ENCODE results near the gene AMACR. TPM values are rescaled to one million over a fixed set of nuclear protein-coding genes. Genes with fewer than 3 reads are reported as not detected.

Gene AMACR
- total and polyA plus RNA-seq, 2 donors (not counting 3 experiments of a cell fraction or from before 2014, with no cell fraction given), result 6.7 to 8.7 TPM

GRCh38 chr5:34057118-34057517, 49.3 kb upstream of the AMACR start:
- BruUV-seq (replicated peaks), result no TSS peak
- H3K4me2 ChIP-seq (ENCODE audit: insufficient read depth, low read length), result no peak overlapping the region
- no peaks in the 10 kb centered on the region for H3K4me1 ChIP-seq (ENCODE audit: control insufficient read depth, extremely low read depth, insufficient read depth, low read length)
- TF ChIP-seq MYC (IDR thresholded peaks at IDR 0.05; ENCODE audit: low read depth, low read length) (no peak), POLR2A (IDR thresholded peaks at IDR 0.05; ENCODE audit: low read depth, low read length) (no peak), CTCF (IDR thresholded peaks at IDR 0.05; ENCODE audit: extremely low read depth in 1 of 2, insufficient read depth in 1 of 2, low read depth in 1 of 2, low read length in 2 of 2) (no peak), JUN (IDR thresholded peaks at IDR 0.05; ENCODE audit: borderline replicate concordance, insufficient read depth, insufficient read length, low read depth) (no peak), MAX (IDR thresholded peaks at IDR 0.05; ENCODE audit: insufficient read depth, insufficient read length) (no peak), EZH2 (IDR thresholded peaks at IDR 0.05; ENCODE audit: borderline replicate concordance, low read depth, low read length, severe bottlenecking) (no peak), POLR2AphosphoS5 (IDR thresholded peaks at IDR 0.05; ENCODE audit: insufficient read depth, low read depth, low read length) (no peak), GATA2 (IDR thresholded peaks at IDR 0.05; ENCODE audit: insufficient read depth, insufficient read length, low read depth, low read length) (no peak), FOS (IDR thresholded peaks at IDR 0.05; ENCODE audit: borderline replicate concordance, insufficient read depth, low read length) (no peak)
- no peaks in the 10 kb centered on the region for H3K9me3 ChIP-seq (replicated peaks; ENCODE audit: control insufficient read depth, insufficient read depth, low read length)
- dilution Hi-C loops (cut with MboI; ENCODE audit: extremely low pct_ligation_motif_present, low sequenced_read_pairs), result no loop called here
- no peaks in the 10 kb centered on the region for H3K27me3 ChIP-seq (ENCODE audit: control insufficient read depth in 2 of 2, insufficient read depth in 2 of 2, low read length in 2 of 2)
- H3K4me3 ChIP-seq (replicated peaks in 1 of 3; ENCODE audit: insufficient read depth in 1 of 3, low read depth in 1 of 3, low read length in 3 of 3), result no peak overlapping the region
- ChIA-PET CTCF (no interaction called here), POLR2A (no interaction called here)
- intact Hi-C loops (cut with micrococcal nuclease), result no loop called here
- H3K36me3 ChIP-seq (ENCODE audit: control insufficient read depth in 2 of 2, extremely low read depth in 1 of 2, insufficient read depth in 2 of 2, low read length in 2 of 2), result no peaks in the 10 kb centered on the region
- H3K27ac ChIP-seq (ENCODE audit: insufficient read depth, low read depth, low read length), result no peak overlapping the region
- no peaks in the 10 kb centered on the region for H3K79me2 ChIP-seq (ENCODE audit: control insufficient read depth, insufficient read depth, low read length)
- FAIRE-seq, result no peak
- no peak for DNase-seq (ENCODE audit: low read depth, low spot score)
- H2AFZ ChIP-seq (ENCODE audit: low read depth, low read length), result no peak overlapping the region
- H4K20me1 ChIP-seq (replicated peaks; ENCODE audit: control insufficient read depth, extremely low read depth, insufficient read depth, low read length), result no peaks in the 10 kb centered on the region
- no peaks in the 10 kb centered on the region for H3K9me1 ChIP-seq (replicated peaks; ENCODE audit: control insufficient read depth, extremely low read depth, insufficient read depth, low read length)
- H3K9ac ChIP-seq (replicated peaks; ENCODE audit: extremely low read depth, insufficient read depth, low read length), result no peak overlapping the region
